Neural cell (in vitro differentiated cells): ENCODE measurements around the gene APLF. TPM values are rescaled to one million over a fixed set of nuclear protein-coding genes. Genes with fewer than 3 reads are reported as not detected.

Experiments used
- H2AFZ ChIP-seq: fragments of 200-600, 300-800 bp; sonication (generic), shearing (Covaris generic); 2 replicates; pipeline ENCODE4 v1.6.0; 2014; ENCODE audit warnings: low read depth, mild to moderate bottlenecking, antibody characterized with exemption, low read length, moderate library complexity
- H3F3A ChIP-seq: fragments of 200-600 bp; shearing (Covaris generic); 2 replicates; pipeline ENCODE4 v1.6.1; 2016; ENCODE audit warnings: mild to moderate bottlenecking, moderate library complexity, mixed read lengths, antibody characterized with exemption, low read length; ENCODE audit not compliant: insufficient read depth, poor library complexity, severe bottlenecking
- H3K27ac ChIP-seq: fragments of 200-600, 300-800 bp; sonication (generic), shearing (Covaris generic); 2 replicates; pipeline ENCODE4 v1.5.1; 2014; ENCODE audit warnings: mild to moderate bottlenecking, low read length, moderate library complexity
- H3K27me3 ChIP-seq: fragments of 300-800, 200-600 bp; sonication (generic), shearing (Covaris generic); 2 replicates; pipeline ENCODE4 v1.6.0; 2014; ENCODE audit warnings: mild to moderate bottlenecking, low read depth, low read length, moderate library complexity; ENCODE audit not compliant: insufficient read depth
- H3K36me3 ChIP-seq: fragments of 300-800, 200-600 bp; sonication (generic), shearing (Covaris generic); 2 replicates; pipeline ENCODE4 v1.5.1; 2014; ENCODE audit warnings: mild to moderate bottlenecking, antibody characterized with exemption, low read length, moderate library complexity; ENCODE audit not compliant: insufficient read depth
- H3K4me2 ChIP-seq: fragments of 300-800, 200-600 bp; sonication (generic), shearing (Covaris generic); 2 replicates; pipeline ENCODE4 v1.6.0; 2014; ENCODE audit warnings: mild to moderate bottlenecking, low read length
- H3K4me3 ChIP-seq: fragments of 300-800, 200-600 bp; sonication (generic), shearing (Covaris generic); 2 replicates; pipeline ENCODE4 v1.5.1; 2014; ENCODE audit warnings: mild to moderate bottlenecking, low read length, moderate library complexity
- H3K79me2 ChIP-seq: fragments of 200-600 bp; shearing (Covaris generic); replicated peaks from 2 replicates; pipeline ENCODE4 v1.6.0; 2014; ENCODE audit warnings: mild to moderate bottlenecking, low read length, moderate library complexity; ENCODE audit not compliant: insufficient read depth
- H3K9ac ChIP-seq: fragments of 300-800, 200-600 bp; sonication (generic), shearing (Covaris generic); 2 replicates; pipeline ENCODE4 v1.6.1; 2016; ENCODE audit warnings: mild to moderate bottlenecking, low read length, mixed read lengths
- H3K9me2 ChIP-seq: fragments of 200-600 bp; shearing (Covaris generic); 2 replicates; pipeline ENCODE4 v1.6.1; 2016; ENCODE audit warnings: mild to moderate bottlenecking, low read length, mixed read lengths; ENCODE audit not compliant: insufficient read depth
- H3K9me3 ChIP-seq: fragments of 200-600, 300-800 bp; sonication (generic), shearing (Covaris generic); 2 replicates; pipeline ENCODE4 v1.6.1; 2016; ENCODE audit warnings: mild to moderate bottlenecking, mixed run types, low read length, moderate library complexity, mixed read lengths
- H4K20me1 ChIP-seq: fragments of 200-600 bp; shearing (Covaris generic); 2 replicates; pipeline ENCODE4 v1.6.1; 2016; ENCODE audit warnings: mild to moderate bottlenecking, mixed run types; ENCODE audit not compliant: insufficient read depth
- EP300 ChIP-seq: fragments of 450-650 bp; conservative IDR thresholded peaks from 2 replicates; pipeline ENCODE4 v1.6.1; 2014; ENCODE audit warnings: antibody characterized with exemption, mild to moderate bottlenecking, moderate library complexity; ENCODE audit not compliant: poor library complexity, severe bottlenecking
- EZH2 ChIP-seq: fragments of 200-600, 300-800 bp; shearing (Covaris generic), sonication (generic); IDR thresholded peaks from 2 replicates; pipeline ENCODE4 v1.6.1; 2014; ENCODE audit warnings: antibody characterized with exemption, low read length, borderline replicate concordance, mild to moderate bottlenecking; ENCODE audit not compliant: insufficient read depth, poor library complexity, severe bottlenecking
- MXI1 ChIP-seq: fragments of 450-650 bp; conservative IDR thresholded peaks from 2 replicates; pipeline ENCODE4 v1.6.1; 2014; ENCODE audit warnings: antibody characterized with exemption, mild to moderate bottlenecking; ENCODE audit not compliant: poor library complexity, severe bottlenecking
- POLR2AphosphoS5 ChIP-seq: IDR thresholded peaks from 2 replicates; pipeline ENCODE4 v1.6.1; 2012
- RAD21 ChIP-seq: fragments of 450-650 bp; conservative IDR thresholded peaks from 2 replicates; pipeline ENCODE4 v1.6.1; 2014; ENCODE audit warnings: antibody characterized with exemption, mild to moderate bottlenecking, moderate library complexity
- SMC3 ChIP-seq: fragments of 450-650 bp; conservative IDR thresholded peaks from 2 replicates; pipeline ENCODE4 v1.6.1; 2014; ENCODE audit warnings: antibody characterized with exemption, mild to moderate bottlenecking, moderate library complexity; ENCODE audit not compliant: poor library complexity
- TAF1 ChIP-seq: IDR thresholded peaks from 2 replicates; pipeline ENCODE4 v1.6.1; 2012; ENCODE audit warnings: low read depth
- polyA plus RNA-seq: library from polyadenylated mRNA; depleted of rRNA; stranded (reverse); fragments of >200 nt; gene quantifications from 2 replicates; pipeline ENCODE4 v1.2.3, GENCODE V29; 2014
- TF ChIP-seq, protein P1 (sequence below): fragments of 450-650 bp; IDR thresholded peaks from 2 replicates; pipeline ENCODE4 v1.5.1; 2014; ENCODE audit warnings: antibody characterized with exemption, mild to moderate bottlenecking, moderate library complexity; ENCODE audit not compliant: poor library complexity, severe bottlenecking
- TF ChIP-seq, protein P2 (sequence below): IDR thresholded peaks from 2 replicates; pipeline ENCODE4 v1.6.1; 2012; ENCODE audit warnings: borderline replicate concordance

Gene APLF
- polyA plus RNA-seq, 1 donor from 2014 or later, result 0.45 TPM

GRCh38 chr2:68463287-68463877 lies 4.0 kb upstream of the APLF start:
- no peak overlapping the region for H3K4me3 ChIP-seq
- TF ChIP-seq EP300 (no peak), POLR2AphosphoS5 (no peak), TAF1 (no peak), EZH2 (no peak), MXI1 (no peak), RAD21 (peak; percentile 92), SMC3 (peak; percentile 90)
- TF ChIP-seq, protein P1, sequence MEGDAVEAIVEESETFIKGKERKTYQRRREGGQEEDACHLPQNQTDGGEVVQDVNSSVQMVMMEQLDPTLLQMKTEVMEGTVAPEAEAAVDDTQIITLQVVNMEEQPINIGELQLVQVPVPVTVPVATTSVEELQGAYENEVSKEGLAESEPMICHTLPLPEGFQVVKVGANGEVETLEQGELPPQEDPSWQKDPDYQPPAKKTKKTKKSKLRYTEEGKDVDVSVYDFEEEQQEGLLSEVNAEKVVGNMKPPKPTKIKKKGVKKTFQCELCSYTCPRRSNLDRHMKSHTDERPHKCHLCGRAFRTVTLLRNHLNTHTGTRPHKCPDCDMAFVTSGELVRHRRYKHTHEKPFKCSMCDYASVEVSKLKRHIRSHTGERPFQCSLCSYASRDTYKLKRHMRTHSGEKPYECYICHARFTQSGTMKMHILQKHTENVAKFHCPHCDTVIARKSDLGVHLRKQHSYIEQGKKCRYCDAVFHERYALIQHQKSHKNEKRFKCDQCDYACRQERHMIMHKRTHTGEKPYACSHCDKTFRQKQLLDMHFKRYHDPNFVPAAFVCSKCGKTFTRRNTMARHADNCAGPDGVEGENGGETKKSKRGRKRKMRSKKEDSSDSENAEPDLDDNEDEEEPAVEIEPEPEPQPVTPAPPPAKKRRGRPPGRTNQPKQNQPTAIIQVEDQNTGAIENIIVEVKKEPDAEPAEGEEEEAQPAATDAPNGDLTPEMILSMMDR, result peak; percentile 84
- TF ChIP-seq, protein P2, sequence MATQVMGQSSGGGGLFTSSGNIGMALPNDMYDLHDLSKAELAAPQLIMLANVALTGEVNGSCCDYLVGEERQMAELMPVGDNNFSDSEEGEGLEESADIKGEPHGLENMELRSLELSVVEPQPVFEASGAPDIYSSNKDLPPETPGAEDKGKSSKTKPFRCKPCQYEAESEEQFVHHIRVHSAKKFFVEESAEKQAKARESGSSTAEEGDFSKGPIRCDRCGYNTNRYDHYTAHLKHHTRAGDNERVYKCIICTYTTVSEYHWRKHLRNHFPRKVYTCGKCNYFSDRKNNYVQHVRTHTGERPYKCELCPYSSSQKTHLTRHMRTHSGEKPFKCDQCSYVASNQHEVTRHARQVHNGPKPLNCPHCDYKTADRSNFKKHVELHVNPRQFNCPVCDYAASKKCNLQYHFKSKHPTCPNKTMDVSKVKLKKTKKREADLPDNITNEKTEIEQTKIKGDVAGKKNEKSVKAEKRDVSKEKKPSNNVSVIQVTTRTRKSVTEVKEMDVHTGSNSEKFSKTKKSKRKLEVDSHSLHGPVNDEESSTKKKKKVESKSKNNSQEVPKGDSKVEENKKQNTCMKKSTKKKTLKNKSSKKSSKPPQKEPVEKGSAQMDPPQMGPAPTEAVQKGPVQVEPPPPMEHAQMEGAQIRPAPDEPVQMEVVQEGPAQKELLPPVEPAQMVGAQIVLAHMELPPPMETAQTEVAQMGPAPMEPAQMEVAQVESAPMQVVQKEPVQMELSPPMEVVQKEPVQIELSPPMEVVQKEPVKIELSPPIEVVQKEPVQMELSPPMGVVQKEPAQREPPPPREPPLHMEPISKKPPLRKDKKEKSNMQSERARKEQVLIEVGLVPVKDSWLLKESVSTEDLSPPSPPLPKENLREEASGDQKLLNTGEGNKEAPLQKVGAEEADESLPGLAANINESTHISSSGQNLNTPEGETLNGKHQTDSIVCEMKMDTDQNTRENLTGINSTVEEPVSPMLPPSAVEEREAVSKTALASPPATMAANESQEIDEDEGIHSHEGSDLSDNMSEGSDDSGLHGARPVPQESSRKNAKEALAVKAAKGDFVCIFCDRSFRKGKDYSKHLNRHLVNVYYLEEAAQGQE, result no peak
- H3K4me2 ChIP-seq, result no peak overlapping the region
- H3K9ac ChIP-seq, result no peak overlapping the region
- no peaks in the 10 kb centered on the region for H3F3A ChIP-seq
- H3K9me2 ChIP-seq, result no peaks in the 10 kb centered on the region
- H3K36me3 ChIP-seq, result no peaks in the 10 kb centered on the region
- no peak overlapping the region for H2AFZ ChIP-seq
- H4K20me1 ChIP-seq, result no peaks in the 10 kb centered on the region
- H3K9me3 ChIP-seq, result no peaks in the 10 kb centered on the region
- H3K79me2 ChIP-seq, result no peaks in the 10 kb centered on the region
- H3K27me3 ChIP-seq, result no peaks in the 10 kb centered on the region
- no peak overlapping the region for H3K27ac ChIP-seq

DNA sequence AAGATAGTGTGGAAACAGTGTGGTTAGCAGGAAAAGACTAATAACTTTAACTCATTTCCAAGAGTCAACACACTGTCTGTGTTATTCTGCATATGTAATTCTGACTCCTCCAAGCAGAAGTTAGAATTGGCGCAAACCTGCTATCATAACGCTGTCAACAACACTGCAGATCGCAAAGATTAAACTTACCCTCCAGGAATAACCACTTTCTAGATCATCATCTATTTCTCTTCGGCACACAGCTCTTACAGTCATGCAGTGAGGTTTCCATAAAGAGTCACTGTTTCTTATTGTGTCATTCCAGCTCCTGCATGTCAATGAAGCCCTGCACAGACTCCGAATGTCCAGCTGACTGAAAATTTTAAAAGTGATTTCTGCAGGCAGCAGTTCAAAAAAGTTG lies 2.7 kb upstream of the APLF start:
- Histone ChIP-seq H3K36me3 (no peaks in the 10 kb centered on the region), H3K4me2 (no peak overlapping the region), H3K4me3 (no peak overlapping the region), H4K20me1 (no peaks in the 10 kb centered on the region), H3K79me2 (no peaks in the 10 kb centered on the region), H3K27me3 (no peaks in the 10 kb centered on the region), H3K9me3 (no peaks in the 10 kb centered on the region), H2AFZ (no peak overlapping the region), H3K27ac (no peak overlapping the region), H3K9ac (no peak overlapping the region), H3K9me2 (no peaks in the 10 kb centered on the region), H3F3A (no peaks in the 10 kb centered on the region)
- TF ChIP-seq SMC3 (no peak), TAF1 (no peak), MXI1 (no peak), POLR2AphosphoS5 (no peak), EZH2 (no peak), EP300 (no peak), RAD21 (no peak)
- TF ChIP-seq, protein P1, result no peak
- TF ChIP-seq, protein P2, result no peak
